Ovary (tissue), 3 donors: Measurements from ENCODE around the gene HTR3A.

Experiments
- CTCF ChIP-seq, 3 donors: fragments of 450-650 bp in 2 of 3; fragments of 200-600 bp in 1 of 3; IDR thresholded peaks; one replicate each; pipeline versions ENCODE4 v1.5.1 to v1.8.0; 2016 to 2022; ENCODE audit warnings: antibody characterized with exemption in 3 of 3, mild to moderate bottlenecking in 1 of 3
- EP300 ChIP-seq: sonication (generic); formaldehyde crosslinking; IDR thresholded peaks from one replicate; pipeline ENCODE4 v1.6.1; 2017; ENCODE audit warnings: antibody characterized with exemption
- POLR2A ChIP-seq: fragments of 450-650 bp; IDR thresholded peaks from one replicate; pipeline ENCODE4 v1.6.1; 2017; ENCODE audit warnings: antibody characterized with exemption, mild to moderate bottlenecking, moderate library complexity
- donor health status: DM: no; HTN: no; CAD: no.

DNA sequence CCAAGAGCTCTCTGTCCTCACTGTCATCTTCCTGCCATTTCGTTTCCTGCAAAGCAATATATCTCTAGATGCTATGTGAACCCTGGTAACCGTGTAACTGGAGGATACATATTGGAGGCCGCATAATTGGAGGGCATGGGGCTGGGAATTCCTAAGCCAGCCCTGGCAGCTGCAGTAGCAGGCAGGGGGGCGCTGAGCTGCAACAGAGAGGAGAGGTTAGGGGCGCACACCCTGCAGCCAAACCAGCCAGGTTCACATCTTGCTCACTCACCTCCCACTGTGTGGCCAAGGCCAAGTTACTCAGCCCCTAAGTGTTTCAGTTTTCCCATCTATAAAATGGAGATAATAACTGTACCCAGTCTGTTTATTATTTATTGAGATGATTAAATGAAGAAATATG, 44.7 kb downstream of the HTR3A start:
- TF ChIP-seq CTCF (IDR thresholded peaks at IDR 0.05) (no peak), POLR2A (no peak), EP300 (no peak)
